Measurements from ENCODE around the gene IL11. TPM values are rescaled to one million over a fixed set of nuclear protein-coding genes. Genes with fewer than 3 reads are reported as not detected.

The IL11 gene
- total RNA-seq, 2 experiments from 2014 or later, result 0.18 TPM; not detected in 1

GRCh38 chr19:55377356-55378131 lies 7.3 kb upstream of the IL11 start:
- DNase-seq (no peak), ATAC-seq (no peak)
- intact Hi-C loops (cut with micrococcal nuclease), result no loop called here
- Mint-ChIP-seq H3K27me3 (peaks cover 8% of the 10 kb centered on the region), H3K4me3 (no peak overlapping the region), H3K4me1 (ENCODE audit: low read depth) (peaks cover 13% of the 10 kb centered on the region), H3K36me3 (ENCODE audit: low read depth) (peaks cover 13% of the 10 kb centered on the region), H3K27ac (no peak overlapping the region), H3K9me3 (no peaks in the 10 kb centered on the region)
- POLR2A ChIA-PET, result interaction anchor here (0.6 to 1.5 kb wide), 3 partner anchors 12 to 121 kb away, joined by 3 to 4 read pairs (median 3); no protein-coding TSS in a partner anchor
- TF ChIP-seq CTCF (IDR thresholded peaks at IDR 0.05), result no peak
- CTCF ChIA-PET, result no interaction called here

DNA sequence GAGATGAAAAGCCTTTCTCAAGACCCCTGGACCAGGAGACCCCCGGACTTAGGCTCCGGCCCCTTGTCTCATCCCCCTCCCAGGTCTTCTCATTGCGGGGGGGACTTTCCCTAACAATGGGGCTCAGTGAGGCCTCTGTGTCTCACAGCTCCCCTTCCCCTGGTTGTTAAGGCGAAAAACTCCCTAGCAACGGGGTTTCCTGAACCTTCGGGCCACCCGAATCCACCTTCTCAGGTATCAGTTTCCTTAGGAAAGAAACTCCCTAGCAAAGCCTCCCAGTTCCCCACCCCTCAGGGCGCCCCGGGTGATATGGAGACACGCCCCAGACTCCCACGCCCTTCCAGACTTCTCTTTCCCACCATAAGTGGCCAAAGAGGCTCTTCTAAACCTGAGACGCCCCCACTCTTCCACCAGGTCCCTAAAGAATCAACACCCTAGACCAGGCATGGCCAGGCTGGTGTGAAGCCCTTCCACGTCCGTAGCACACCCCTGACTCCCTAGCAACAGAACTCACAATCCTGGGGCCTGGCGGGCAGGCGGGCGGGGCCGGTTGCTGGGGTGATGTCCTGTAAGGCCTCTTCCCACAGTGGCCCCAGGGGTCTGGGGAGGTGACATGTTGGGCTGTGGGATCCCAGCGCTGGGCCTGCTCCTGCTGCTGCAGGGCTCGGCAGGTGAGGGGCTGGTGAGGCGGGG lies 6.1 kb upstream of the IL11 start, which contains the start of gene TMEM190:
Gene TMEM190, plus strand, starts transcription at position 586 of the 693 bp plus-strand sequence. Its CDS starts 28 bp downstream, at position 614.
- H3K4me1 Mint-ChIP-seq (ENCODE audit: low read depth), result peaks cover 10% of the 10 kb centered on the region
- ChIA-PET POLR2A (interaction anchor here (0.8 to 8.1 kb wide), 3 partner anchors 7 to 28 kb away, joined by 3 to 37 read pairs (median 3); partner anchors contain the start of gene TMEM238), CTCF (interaction anchor here (0.6 kb wide), 1 partner anchor 36 kb away, joined by 3 read pairs; no protein-coding TSS in a partner anchor)
- peaks cover 20% of the 10 kb centered on the region for H3K27me3 Mint-ChIP-seq
- DNase-seq (no peak), ATAC-seq (no peak)
- no peak for TF ChIP-seq CTCF (IDR thresholded peaks at IDR 0.05)
- no peak within 1 kb of the TSS for H3K27ac Mint-ChIP-seq
- H3K36me3 Mint-ChIP-seq (ENCODE audit: low read depth), result peaks cover 3% of the 10 kb centered on the region
- H3K9me3 Mint-ChIP-seq, result no peaks in the 10 kb centered on the region
- no peak within 1 kb of the TSS for H3K4me3 Mint-ChIP-seq
- intact Hi-C loops (cut with micrococcal nuclease), result no loop called here

DNA sequence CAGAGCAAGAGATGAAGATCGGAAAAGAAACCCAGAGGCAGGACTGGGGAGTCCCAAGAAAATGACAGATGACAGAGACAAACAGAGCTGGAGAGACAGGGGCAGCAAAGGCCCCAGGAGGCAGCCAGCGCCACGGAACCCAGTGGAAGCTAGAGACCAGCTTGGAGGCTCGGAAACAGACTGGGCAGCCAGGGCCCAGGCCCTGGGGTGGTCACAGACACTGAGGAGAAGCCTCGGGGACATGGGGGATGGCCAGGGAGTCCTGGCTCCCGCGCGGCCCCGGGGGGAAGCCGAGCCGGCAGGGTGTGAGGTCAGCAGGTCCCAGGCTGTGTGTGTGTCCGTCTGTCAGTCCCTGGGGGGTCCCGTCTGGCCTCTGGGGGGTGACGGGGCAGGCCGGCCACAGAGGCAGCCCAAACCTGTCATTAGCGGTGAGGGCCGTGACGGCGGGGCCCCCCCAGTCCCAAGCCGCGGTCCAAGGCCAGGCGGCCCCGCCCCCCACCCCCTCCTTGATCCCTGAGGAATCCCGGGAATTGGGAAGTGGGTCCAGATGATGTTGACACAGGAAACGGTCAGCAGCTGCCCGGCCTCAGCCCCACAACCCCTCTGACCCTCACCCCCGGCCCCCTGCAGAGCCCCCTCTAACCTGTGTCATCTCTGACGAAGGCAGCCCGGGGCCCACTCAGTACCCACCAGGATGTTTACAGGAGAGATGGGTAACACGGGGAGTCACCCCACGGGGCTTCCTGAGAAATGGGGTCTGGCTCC lies 3.9 kb upstream of the IL11 start:
- Mint-ChIP-seq H3K4me1 (ENCODE audit: low read depth) (peaks cover 13% of the 10 kb centered on the region), H3K9me3 (no peaks in the 10 kb centered on the region), H3K27me3 (peaks cover 33% of the 10 kb centered on the region), H3K27ac (no peak overlapping the region), H3K36me3 (ENCODE audit: low read depth) (no peaks in the 10 kb centered on the region), H3K4me3 (no peak overlapping the region)
- intact Hi-C loops (cut with micrococcal nuclease), result no loop called here
- POLR2A ChIA-PET, result interaction anchor here (1.0 to 8.1 kb wide), 2 partner anchors 9 to 92 kb away, joined by 4 to 37 read pairs; partner anchors contain the start of gene TMEM238
- no peak for TF ChIP-seq CTCF (IDR thresholded peaks at IDR 0.05)
- CTCF ChIA-PET, result no interaction called here
- DNase-seq, result no peak
- no peak for ATAC-seq

DNA sequence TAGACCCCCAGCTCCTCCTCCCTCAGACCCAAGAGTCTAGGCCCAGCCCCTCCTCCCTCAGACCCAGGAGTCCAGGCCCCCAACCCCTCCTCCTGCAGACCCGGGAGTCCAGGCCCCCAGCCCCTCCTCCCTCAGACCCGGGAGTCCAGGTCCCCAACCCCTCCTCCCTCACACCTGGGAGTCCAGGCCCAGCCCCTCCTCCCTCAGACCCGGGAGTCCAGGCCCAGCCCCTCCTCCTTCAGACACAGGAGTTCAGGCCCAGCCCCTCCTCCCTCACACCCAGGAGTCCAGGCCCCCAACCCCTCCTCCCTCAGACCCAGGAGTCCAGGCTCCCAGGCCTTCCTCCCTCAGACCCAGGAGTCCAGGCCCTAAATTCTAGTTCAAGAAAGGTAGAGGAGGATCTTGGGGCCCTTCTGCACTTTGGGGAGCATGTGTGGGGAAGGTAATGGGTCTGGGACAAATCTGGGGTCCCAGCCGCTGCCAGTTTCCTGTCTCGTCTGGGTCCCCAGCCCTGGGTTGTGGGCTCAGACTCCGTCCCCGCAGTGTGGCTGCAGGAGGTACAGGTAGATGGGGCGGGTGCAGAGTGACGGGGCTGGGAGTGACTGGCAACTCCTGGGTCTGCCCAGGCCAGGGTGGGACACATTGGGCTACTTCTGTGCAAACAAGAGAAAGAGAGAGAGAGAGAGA lies 3.2 kb upstream of the IL11 start:
- no peak for ATAC-seq
- H3K4me3 Mint-ChIP-seq, result no peak overlapping the region
- no peak overlapping the region for H3K27ac Mint-ChIP-seq
- no peaks in the 10 kb centered on the region for H3K9me3 Mint-ChIP-seq
- H3K27me3 Mint-ChIP-seq, result peaks cover 37% of the 10 kb centered on the region
- peaks cover 13% of the 10 kb centered on the region for H3K4me1 Mint-ChIP-seq (ENCODE audit: low read depth)
- POLR2A ChIA-PET, result interaction anchor here (0.7 to 8.1 kb wide), 3 partner anchors 10 to 73 kb away, joined by 3 to 37 read pairs (median 4); partner anchors contain the start of gene TMEM238
- H3K36me3 Mint-ChIP-seq (ENCODE audit: low read depth), result no peaks in the 10 kb centered on the region
- no peak for TF ChIP-seq CTCF (IDR thresholded peaks at IDR 0.05)
- intact Hi-C loops (cut with micrococcal nuclease), result no loop called here
- CTCF ChIA-PET, result interaction anchor here (1.8 kb wide), 1 partner anchor 72 kb away, joined by 7 read pairs; no protein-coding TSS in a partner anchor
- no peak for DNase-seq
